T-helper 1 cell treated with Interleukin-12 subunit alpha and Interleukin-12 subunit beta and Interleukin-4 antibody, amounts not matched to agents 30 ng/mL and 1 ng/mL, for 36 hours (primary cell): ENCODE measurements around the gene SNHG17. TPM values are rescaled to one million over a fixed set of nuclear protein-coding genes. Genes with fewer than 3 reads are reported as not detected.
"Not testable (repeated sequence)": the region's sequence is repeated elsewhere in the genome, so short reads cannot be mapped to it uniquely, and the experiment has no call there.

Experiments
- intact Hi-C: fragments of 100-400 bp; cut with micrococcal nuclease; formaldehyde crosslinking; loops from one replicate; pipeline ENCODE4 v1.15.1; 2024
- total RNA-seq: library from RNA; stranded (reverse); gene quantifications from 2 replicates; pipeline ENCODE4 v1.2.3, GENCODE V29; 2022

SNHG17 gene
- total RNA-seq, 1 donor from 2014 or later, result 36.5 TPM

DNA sequence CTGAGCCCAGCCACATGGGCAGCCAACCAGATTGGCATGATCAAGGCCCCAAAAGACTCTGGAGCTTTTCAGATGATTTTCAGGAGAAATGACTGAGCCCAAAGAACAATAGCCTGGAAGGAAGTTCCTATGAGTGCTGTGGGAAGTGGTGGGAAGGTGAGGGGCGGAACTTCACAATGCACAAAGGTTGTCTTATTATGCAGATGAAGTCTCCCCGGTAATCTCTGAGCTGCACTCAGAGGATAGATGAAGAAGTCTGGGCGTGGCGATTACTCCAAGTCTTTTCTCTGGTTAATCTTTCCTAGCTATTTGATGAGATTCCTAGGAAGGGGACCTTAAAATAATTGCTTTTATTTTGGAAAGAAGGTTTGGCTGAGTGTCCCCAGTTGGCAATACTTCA, 52.0 kb downstream of the SNHG17 start:
- intact Hi-C loops, result no loop called here

DNA sequence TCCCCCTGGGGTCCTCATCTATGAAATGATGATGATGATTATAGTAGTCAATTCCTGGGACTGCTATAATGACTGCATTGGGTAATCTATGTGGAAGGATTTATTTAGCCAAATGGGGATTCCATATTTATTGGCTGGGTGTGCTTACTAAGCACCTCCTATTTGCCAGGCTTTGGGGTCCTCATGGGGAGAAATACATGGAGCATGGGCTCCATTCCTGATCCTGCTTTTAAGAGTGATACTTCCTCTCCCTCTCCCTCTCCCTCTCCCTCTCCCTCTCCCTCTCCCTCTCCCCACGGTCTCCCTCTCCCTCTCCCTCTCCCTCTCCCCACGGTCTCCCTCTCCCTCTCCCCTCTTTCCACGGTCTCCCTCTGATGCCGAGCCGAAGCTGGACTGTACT, 57.3 kb downstream of the SNHG17 start:
- intact Hi-C loops, result not testable (repeated sequence)

- intact Hi-C loops, result no loop called here
These were observed 58.0 kb downstream of the SNHG17 start for GRCh38 chr20:38377039-38377685.

GRCh38 chr20:38373898-38374297, 61.2 kb downstream of the SNHG17 start:
- intact Hi-C loops, result no loop called here

DNA sequence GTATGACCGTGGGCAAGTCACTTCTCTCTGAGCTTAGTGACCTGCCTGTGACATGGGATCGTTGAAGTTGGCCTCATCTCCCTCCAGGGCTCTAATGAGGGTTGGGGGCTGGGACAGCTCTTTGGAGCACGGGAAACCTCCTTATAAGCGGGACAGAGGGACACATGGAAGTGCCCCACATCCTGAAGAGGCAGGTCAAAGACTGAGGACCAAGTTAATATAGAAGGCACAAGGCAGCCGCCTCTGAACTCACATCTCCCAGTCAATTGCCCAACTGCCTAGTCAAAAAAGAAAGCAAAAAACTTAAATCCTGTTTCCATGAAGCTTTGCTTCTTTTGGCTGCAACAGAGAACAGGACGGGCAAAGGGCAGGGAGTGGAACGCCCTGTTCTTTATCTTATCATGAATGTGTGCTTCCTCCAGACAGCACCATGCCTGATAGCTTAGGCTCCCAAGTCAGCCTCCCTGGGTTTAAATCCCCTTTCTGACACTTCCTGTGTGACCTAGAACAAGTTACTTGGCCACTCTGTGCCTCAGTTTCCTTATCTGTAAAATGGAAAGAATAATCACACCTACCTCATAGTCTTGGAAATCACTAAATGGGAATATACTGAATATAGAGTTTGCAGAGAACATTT, 61.8 kb downstream of the SNHG17 start:
- intact Hi-C loops, result no loop called here

DNA sequence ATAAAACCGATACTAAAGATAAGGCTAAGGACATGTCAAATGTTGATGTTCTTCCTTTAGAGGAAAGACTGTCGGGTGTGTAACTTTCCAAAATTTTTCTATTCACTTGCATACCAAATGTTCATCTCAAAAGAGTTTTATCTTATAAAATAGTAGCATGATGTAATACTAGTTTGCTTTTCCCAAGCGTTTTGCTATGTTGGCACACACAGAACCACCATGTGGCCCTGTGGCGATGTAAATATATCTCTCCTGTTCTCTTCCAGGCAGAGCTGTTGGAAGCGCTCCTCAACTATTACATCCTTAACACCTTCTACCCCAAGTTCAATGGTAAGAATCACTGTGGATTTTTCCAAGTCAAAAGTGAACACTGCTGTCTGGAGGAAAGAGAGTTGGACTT, 62.3 kb downstream of the SNHG17 start:
- intact Hi-C loops, result no loop called here

Other genes starting within 250 kb of the SNHG17 start
- not detected in 2 replicates for gene KIAA1755, start 174.6 kb downstream of the SNHG17 start, total RNA-seq
- not detected in 2 replicates for gene BPI, start 131.2 kb downstream of the SNHG17 start, total RNA-seq
- not detected in 2 replicates for gene LBP, start 88.8 kb downstream of the SNHG17 start, total RNA-seq
- gene RALGAPB, start 37.5 kb upstream of the SNHG17 start, total RNA-seq, result 37.2 and 38.0 TPM in 2 replicates
- not detected in 2 replicates for gene ADIG, start 145.9 kb upstream of the SNHG17 start, total RNA-seq
- gene ARHGAP40, start 166.5 kb upstream of the SNHG17 start, total RNA-seq, result not detected in 2 replicates